HG03280 (cell line): ENCODE data around the gene SPOUT1.
"Not testable (repeated sequence)": the region's sequence is repeated elsewhere in the genome, so short reads cannot be mapped to it uniquely, and the experiment has no call there.

Source experiments
- ATAC-seq: cut with Tn5 transposase; IDR thresholded peaks from one replicate; pipeline ENCODE4 v1.9.1; 2021; ENCODE audit warnings: mild to moderate bottlenecking, moderate library complexity; ENCODE audit not compliant: unreplicated experiment

Gene SPOUT1

GRCh38 chr9:128829477-128830251 lies at the start of gene SPOUT1:
TSS of gene SPOUT1 (minus strand) at chr9:128829794. CDS start at chr9:128829780, 14 bp downstream.
- peak; percentile 96 for ATAC-seq

GRCh38 chr9:128877852-128878251 lies 48.3 kb upstream of the SPOUT1 start:
- no peak for ATAC-seq

- not testable (repeated sequence) for ATAC-seq
Observed at GRCh38 chr9:128870941-128871265, 41.3 kb upstream of the SPOUT1 start.

- no peak for ATAC-seq
Observed at GRCh38 chr9:128870128-128870940, 40.7 kb upstream of the SPOUT1 start.

DNA sequence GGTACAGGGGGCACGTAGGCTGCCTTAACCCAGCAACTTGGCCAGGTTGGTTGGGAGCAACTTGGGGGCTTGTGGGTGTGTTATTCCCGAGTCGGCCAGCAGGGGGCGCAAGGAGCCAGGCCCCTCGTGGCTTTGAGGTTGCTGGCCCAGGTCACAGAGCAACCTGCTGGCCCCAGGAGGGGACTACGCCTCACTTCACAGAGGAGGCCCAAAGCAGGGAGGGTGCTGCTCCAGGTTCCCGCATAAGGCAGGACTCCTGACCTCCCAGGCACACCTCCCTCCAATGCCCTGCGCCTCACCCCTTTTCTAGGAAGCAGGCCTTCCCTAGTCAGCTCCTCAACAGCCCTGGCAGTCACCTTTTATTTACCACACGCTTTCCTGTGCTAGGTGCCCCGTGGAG lies 34.1 kb upstream of the SPOUT1 start:
- ATAC-seq = no peak

DNA sequence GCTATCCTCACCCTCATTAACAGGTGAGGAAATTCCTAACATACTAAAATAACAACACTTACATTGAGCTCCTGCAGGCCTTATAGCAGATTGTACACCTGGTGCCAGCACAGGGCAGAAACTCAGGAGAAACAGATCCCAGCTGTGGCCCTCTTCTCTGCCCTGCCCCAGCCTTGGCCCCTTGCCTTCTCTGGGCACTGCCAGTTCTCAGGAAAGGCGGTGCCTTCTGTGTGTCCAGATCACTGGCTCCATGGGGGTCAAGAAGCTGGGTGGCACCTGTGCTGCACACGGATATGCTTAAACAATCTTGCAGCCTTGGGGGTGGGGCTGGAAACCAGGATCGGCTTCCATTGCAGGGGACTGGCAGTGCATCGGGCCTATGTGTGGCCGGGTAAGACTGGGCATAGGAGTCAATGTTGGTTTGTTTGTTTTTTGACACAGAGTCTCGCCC lies 32.8 kb upstream of the SPOUT1 start:
- no peak for ATAC-seq

GRCh38 chr9:128861501-128861900 lies 31.9 kb upstream of the SPOUT1 start:
- ATAC-seq = no peak

- ATAC-seq = no peak
Observed at GRCh38 chr9:128860937-128861336, 31.3 kb upstream of the SPOUT1 start.

GRCh38 chr9:128858476-128858875 lies 28.9 kb upstream of the SPOUT1 start:
- not testable (repeated sequence) for ATAC-seq

DNA sequence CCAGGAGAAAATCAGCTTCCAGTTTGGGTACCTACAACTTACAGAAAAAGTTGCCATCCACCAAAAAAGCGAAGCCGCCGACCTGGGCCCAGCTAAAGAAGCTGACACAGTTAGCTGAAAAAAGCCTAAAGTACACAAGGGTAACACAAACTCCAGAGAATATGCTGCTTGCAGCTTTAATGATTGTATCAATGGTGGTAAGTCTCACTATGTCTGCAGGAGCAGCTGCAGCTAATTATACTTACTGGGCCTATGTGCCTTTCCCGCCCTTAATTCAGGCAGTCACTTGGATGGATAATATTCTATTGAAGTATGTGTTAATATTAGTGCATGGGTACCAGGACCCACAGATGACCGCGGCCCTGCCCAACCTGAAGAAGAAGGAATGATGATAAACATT lies 24.9 kb upstream of the SPOUT1 start:
- ATAC-seq = not testable (repeated sequence)

DNA sequence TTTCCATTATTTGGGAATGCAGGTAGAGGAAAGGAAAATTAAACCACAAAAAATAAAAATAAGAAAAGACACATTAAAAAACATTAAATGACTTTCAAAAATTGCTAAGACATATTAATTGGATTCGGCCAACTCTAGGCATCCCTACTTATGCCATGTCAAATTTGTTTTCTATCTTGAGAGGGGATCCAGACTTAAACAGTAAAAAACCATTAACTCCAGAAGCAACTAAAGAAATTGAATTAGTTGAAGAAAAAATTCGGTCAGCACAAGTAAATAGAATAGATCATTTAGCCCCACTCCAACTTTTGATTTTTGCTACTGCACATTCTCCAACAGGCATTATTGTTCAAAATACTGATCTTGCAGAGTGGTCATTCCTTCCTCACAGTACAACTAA lies 23.1 kb upstream of the SPOUT1 start:
- ATAC-seq = not testable (repeated sequence)

DNA sequence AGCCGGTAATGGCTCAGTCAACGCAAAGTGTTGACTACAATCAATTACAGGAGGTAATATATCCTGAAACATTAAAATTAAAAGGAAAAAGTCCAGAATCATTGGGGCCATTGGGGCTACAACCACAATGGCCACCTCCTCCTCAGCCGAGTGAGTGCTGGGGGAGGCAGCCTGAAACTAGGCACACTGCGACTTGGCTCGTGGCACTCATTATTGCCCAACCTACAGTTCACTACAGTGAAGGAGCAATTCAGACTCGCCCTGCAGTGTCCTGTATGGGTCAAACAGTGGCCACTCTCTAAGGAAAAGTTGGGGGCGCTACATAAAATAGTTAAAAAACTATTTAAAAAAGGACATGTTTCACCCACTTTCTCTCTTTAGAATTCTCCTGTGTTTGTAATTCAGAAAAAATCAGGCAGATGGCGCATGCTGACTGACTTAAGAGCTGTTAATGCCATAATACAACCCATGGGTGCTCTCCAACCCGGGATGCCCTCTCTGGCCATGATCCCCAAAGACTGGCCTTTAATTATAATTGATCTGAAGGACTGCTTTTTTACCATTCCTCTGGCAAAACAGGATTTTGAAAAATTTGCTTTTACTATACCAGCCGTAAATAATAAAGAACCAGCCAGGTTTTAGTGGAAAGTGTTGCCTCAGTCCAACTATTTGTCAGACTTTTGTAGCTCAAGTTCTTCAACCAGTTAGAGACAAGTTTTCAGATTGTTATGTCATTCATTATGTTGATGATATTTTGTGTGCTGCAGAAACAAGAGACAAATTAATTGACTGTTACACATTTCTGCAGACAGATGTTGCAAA lies 22.4 kb upstream of the SPOUT1 start:
- ATAC-seq = not testable (repeated sequence)

DNA sequence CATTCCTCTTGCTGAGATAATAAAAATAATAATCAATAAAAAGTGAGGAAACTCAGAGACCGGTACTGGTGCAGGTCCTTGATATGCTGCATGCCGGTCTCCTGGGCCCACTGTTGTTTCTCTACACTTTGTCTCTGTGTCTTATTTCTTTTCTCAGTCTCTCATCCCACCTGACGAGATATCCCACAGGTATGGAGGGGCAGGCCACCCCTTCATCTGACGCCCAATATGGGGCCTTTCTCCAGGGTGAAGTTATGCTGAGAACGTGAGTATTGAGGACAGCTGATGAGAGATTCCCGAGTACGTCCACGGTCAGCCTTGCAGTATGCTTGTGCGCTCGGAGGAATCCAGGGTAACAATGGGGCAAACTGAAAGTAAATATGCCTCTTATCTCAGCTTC lies 21.4 kb upstream of the SPOUT1 start:
- ATAC-seq = not testable (repeated sequence)

GRCh38 chr9:128847803-128848202 lies 18.2 kb upstream of the SPOUT1 start:
- ATAC-seq = no peak

DNA sequence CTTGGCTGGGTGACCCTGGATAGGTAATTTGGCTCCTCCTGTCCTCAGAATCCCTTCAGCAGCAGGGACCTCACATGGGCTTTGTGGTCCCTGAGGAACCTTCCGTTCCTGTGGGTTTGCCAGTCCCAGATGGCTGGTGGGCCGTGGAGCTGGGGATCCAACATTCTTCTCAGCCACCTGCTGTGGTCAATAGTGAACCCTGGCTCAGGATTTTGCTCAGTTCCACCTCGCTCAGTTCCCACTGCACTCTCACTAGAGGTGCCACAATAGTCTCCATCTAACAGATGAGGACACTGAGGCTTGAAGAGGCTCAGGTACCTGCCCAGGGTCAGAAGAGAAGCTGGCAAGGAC lies 17.1 kb upstream of the SPOUT1 start:
- ATAC-seq = no peak

- ATAC-seq = no peak
Observed at GRCh38 chr9:128845186-128845931, 15.8 kb upstream of the SPOUT1 start.

DNA sequence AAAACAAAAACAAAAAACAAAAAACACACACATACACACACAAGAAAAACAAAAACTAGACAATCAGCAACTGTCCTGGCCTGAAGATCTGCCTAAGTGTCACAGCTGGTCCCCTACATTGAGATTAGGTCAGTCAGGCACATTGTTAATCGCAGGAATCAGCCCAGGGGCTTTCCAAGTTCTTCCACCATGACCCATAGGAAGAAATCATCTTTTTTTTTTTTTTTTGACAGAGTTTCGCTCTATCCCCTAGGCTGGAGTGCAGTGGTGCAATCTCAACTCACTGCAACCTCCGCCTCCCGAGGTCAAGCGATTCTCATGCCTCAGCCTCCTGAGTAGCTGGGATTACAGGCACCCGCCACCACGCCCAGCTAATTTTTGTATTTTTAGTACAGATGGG lies 13.6 kb upstream of the SPOUT1 start:
- ATAC-seq = not testable (repeated sequence)

GRCh38 chr9:128841694-128842492 lies 12.3 kb upstream of the SPOUT1 start:
- ATAC-seq = no peak

GRCh38 chr9:128840524-128840923 lies 10.9 kb upstream of the SPOUT1 start:
- no peak for ATAC-seq

GRCh38 chr9:128838338-128838737 lies 8.7 kb upstream of the SPOUT1 start:
- no peak for ATAC-seq
